OCI-LY3 (cell line): ENCODE data around the gene NBPF3.
A peak's percentile ranks its signal among the peaks of the same experiment; 100 is the strongest.

ENCODE experiments used
- CTCF ChIP-seq: fragments of 200-600, 300-600 bp; sonication (generic); IDR thresholded peaks from 2 replicates; pipeline ENCODE4 v1.5.1; 2014; ENCODE audit warnings: antibody characterized with exemption, low read length, low read depth
- EZH2phosphoT487 ChIP-seq: fragments of 200-600 bp; shearing (Covaris generic); IDR thresholded peaks from 2 replicates; pipeline ENCODE4 v1.6.1; 2018; ENCODE audit warnings: antibody characterized with exemption, mixed run types, low read depth

GRCh38 chr1:21468599-21468998 lies 28.7 kb downstream of the NBPF3 start:
- no peak for TF ChIP-seq EZH2phosphoT487
- TF ChIP-seq CTCF, result peak; percentile 27; the same call in 1 of the 2 replicates
